IMR-90 (cell line): ENCODE results near the gene CRIM1. TPM values are rescaled to one million over a fixed set of nuclear protein-coding genes. Genes with fewer than 3 reads are reported as not detected.

Source experiments
- ATAC-seq: fragments of 200-7000 bp; cut with Tn5 transposase; 2 replicates; pipeline ENCODE4 v1.9.1; 2020; ENCODE audit warnings: low read depth, mild to moderate bottlenecking, moderate library complexity
- BruUV-seq: library from RNA; stranded (reverse); fragments of 400-500 nt; replicated peaks from 2 replicates; lab custom pipeline; 2021; lab: Mats Ljungman, UMichigan
- CTCF ChIA-PET: fragments of 300-600 bp; formaldehyde crosslinking; extraction: SDS; loops from one replicate; lab custom pipeline; 2021; ENCODE audit warnings: antibody characterized with exemption; lab: Yijun Ruan, JAX
- POLR2A ChIA-PET: fragments of 300-600 bp; sonication (Branson Sonifier 250); formaldehyde crosslinking; loops from one replicate; lab custom pipeline; 2022; ENCODE audit warnings: antibody characterized with exemption; ENCODE audit not compliant: unreplicated experiment; lab: Charles Lee
- DNase-seq: peaks from one replicate; pipeline ENCODE4 v3.0.0; 2013
- H2AFZ ChIP-seq: replicated peaks from 2 replicates; pipeline ENCODE3; 2013; ENCODE audit warnings: low read length, mild to moderate bottlenecking; ENCODE audit not compliant: poor library complexity
- H2AK5ac ChIP-seq: 2 replicates; pipeline ENCODE4 v1.6.1; 2013; ENCODE audit warnings: low read depth, low read length, inconsistent platforms
- H2AK9ac ChIP-seq: replicated peaks from 2 replicates; pipeline ENCODE3; 2013; ENCODE audit warnings: mild to moderate bottlenecking, low read depth, low read length, moderate library complexity; ENCODE audit not compliant: poor library complexity
- H2BK120ac ChIP-seq: 2 replicates; pipeline ENCODE4 v1.6.1; 2013; ENCODE audit warnings: low read depth, low read length, inconsistent platforms
- H2BK15ac ChIP-seq: 3 replicates; pipeline ENCODE4 v1.6.1; 2013; ENCODE audit warnings: low read depth, low read length, inconsistent platforms
- H2BK20ac ChIP-seq: 2 replicates; pipeline ENCODE4 v1.6.1; 2013; ENCODE audit warnings: low read depth, mild to moderate bottlenecking, inconsistent platforms, low read length, moderate library complexity
- H2BK5ac ChIP-seq: 2 replicates; pipeline ENCODE4 v1.6.1; 2013; ENCODE audit warnings: mild to moderate bottlenecking, low read depth, low read length, inconsistent platforms; ENCODE audit not compliant: poor library complexity, severe bottlenecking
- H3K14ac ChIP-seq: replicated peaks from 2 replicates; pipeline ENCODE4 v1.6.1; 2013; ENCODE audit warnings: low read depth, low read length, inconsistent platforms
- H3K18ac ChIP-seq: 2 replicates; pipeline ENCODE4 v1.6.1; 2013; ENCODE audit warnings: low read depth, low read length, control low read depth
- H3K23ac ChIP-seq: 2 replicates; pipeline ENCODE4 v1.6.1; 2013; ENCODE audit warnings: low read depth, low read length, inconsistent platforms
- H3K27ac ChIP-seq: 2 replicates; pipeline ENCODE4 v1.5.1; 2013; ENCODE audit warnings: mild to moderate bottlenecking, control low read depth, low read length; ENCODE audit not compliant: insufficient read depth
- H3K27me3 ChIP-seq: 2 replicates; pipeline ENCODE4 v1.6.1; 2013; ENCODE audit warnings: low read length; ENCODE audit not compliant: control insufficient read depth, insufficient read depth
- H3K36me3 ChIP-seq: 2 replicates; pipeline ENCODE4 v1.6.1; 2013; ENCODE audit warnings: low read length, mixed read lengths; ENCODE audit not compliant: control insufficient read depth, insufficient read depth
- H3K4ac ChIP-seq: 2 replicates; pipeline ENCODE4 v1.6.1; 2013; ENCODE audit warnings: low read depth, low read length, inconsistent platforms
- H3K4me1 ChIP-seq: 2 replicates; pipeline ENCODE4 v1.6.1; 2013; ENCODE audit warnings: low read length, mixed read lengths; ENCODE audit not compliant: control insufficient read depth, insufficient read depth
- H3K4me2 ChIP-seq: 2 replicates; pipeline ENCODE4 v1.6.1; 2013; ENCODE audit warnings: low read depth, mild to moderate bottlenecking, control low read depth, low read length, moderate library complexity
- H3K4me3 ChIP-seq: 2 replicates; pipeline ENCODE4 v1.5.1; 2013; ENCODE audit warnings: low read depth, mild to moderate bottlenecking, control low read depth, low read length, moderate library complexity; ENCODE audit not compliant: insufficient read depth
- H3K56ac ChIP-seq: 2 replicates; pipeline ENCODE4 v1.6.1; 2013; ENCODE audit warnings: low read length, inconsistent platforms; ENCODE audit not compliant: insufficient read depth; ENCODE audit errors: extremely low read depth
- H3K79me1 ChIP-seq, 2 experiments: 2 replicates each; pipeline ENCODE4 v1.6.1; 2013; ENCODE audit warnings: low read length in 2 of 2, inconsistent platforms in 1 of 2, low read depth in 1 of 2
- H3K9ac ChIP-seq: 2 replicates; pipeline ENCODE4 v1.6.1; 2013; ENCODE audit warnings: low read depth, low read length, control low read depth
- H3K9me1 ChIP-seq: 2 replicates; pipeline ENCODE4 v1.6.1; 2013; ENCODE audit warnings: low read length, inconsistent platforms; ENCODE audit not compliant: insufficient read depth
- H3K9me3 ChIP-seq: 2 replicates; pipeline ENCODE4 v1.6.1; 2013; ENCODE audit warnings: low read length; ENCODE audit not compliant: control insufficient read depth, insufficient read depth
- H4K20me1 ChIP-seq: 2 replicates; pipeline ENCODE4 v1.6.1; 2013; ENCODE audit warnings: low read length, inconsistent platforms; ENCODE audit not compliant: insufficient read depth
- H4K5ac ChIP-seq: 2 replicates; pipeline ENCODE4 v1.6.1; 2013; ENCODE audit warnings: mild to moderate bottlenecking, low read depth, low read length, control low read depth
- H4K8ac ChIP-seq, 2 experiments: 2 replicates each; pipeline ENCODE4 v1.6.1; 2013; ENCODE audit warnings: low read depth in 2 of 2, low read length in 2 of 2, control low read depth in 1 of 2, inconsistent platforms in 1 of 2
- H4K91ac ChIP-seq: 2 replicates; pipeline ENCODE4 v1.6.1; 2013; ENCODE audit warnings: low read depth, low read length, inconsistent platforms; ENCODE audit not compliant: insufficient read depth
- FOS ChIP-seq: fragments of 150-350 bp; IDR thresholded peaks from 2 replicates; pipeline ENCODE4 v1.6.1; 2016; ENCODE audit warnings: low read depth, low read length
- MAFK ChIP-seq: IDR thresholded peaks from 2 replicates; pipeline ENCODE4 v1.6.1; 2012; ENCODE audit warnings: low read depth, low read length, improper control_type of control experiment
- MAZ ChIP-seq: IDR thresholded peaks from 2 replicates; pipeline ENCODE4 v1.6.1; 2012; ENCODE audit warnings: low read depth, mild to moderate bottlenecking, low read length, improper control_type of control experiment, moderate library complexity, borderline replicate concordance
- RCOR1 ChIP-seq: IDR thresholded peaks from 2 replicates; pipeline ENCODE4 v1.6.1; 2012; ENCODE audit warnings: mild to moderate bottlenecking, low read length, improper control_type of control experiment; ENCODE audit not compliant: insufficient replicate concordance
- RFX5 ChIP-seq: IDR thresholded peaks from 2 replicates; pipeline ENCODE4 v1.8.0; 2012; ENCODE audit warnings: low read depth, mild to moderate bottlenecking, low read length, moderate library complexity
- WGBS, 2 experiments: methylation state at CpG; one replicate each; pipeline versions ENCODE4 v1.1.5 to v1.1.7; 2013; ENCODE audit warnings: missing lambda C conversion rate in 2 of 2; ENCODE audit not compliant: insufficient read length in 1 of 2; ENCODE audit errors: extremely low coverage in 2 of 2; 5-methylcytosine and 5-hydroxymethylcytosine counted together
- dilution Hi-C: fragments of 300-500 bp; cut with HindIII; formaldehyde crosslinking; loops from one replicate; pipeline ENCODE4 v1.14.3; 2018; ENCODE audit warnings: low sequenced_read_pairs; ENCODE audit not compliant: unreplicated experiment
- in situ Hi-C: fragments of 300-500 bp; cut with MboI; formaldehyde crosslinking; loops from 3 replicates; pipeline ENCODE4 v1.14.3; 2019; ENCODE audit warnings: low sequenced_read_pairs, inconsistent platforms, mixed read lengths
- intact Hi-C: fragments of 100-400 bp; cut with micrococcal nuclease; formaldehyde crosslinking; loops from 2 replicates; pipeline ENCODE4 v1.10.0; 2022
- polyA plus RNA-seq, 3 experiments: library from polyadenylated mRNA; depleted of rRNA; stranded (reverse); fragments of >200 nt; gene quantifications; 2 replicates each; pipeline ENCODE4 v1.2.3, GENCODE V29; 2012; ENCODE audit warnings: low replicate concordance in 1 of 3
- total RNA-seq: library from RNA; depleted of rRNA; stranded (reverse); fragments of >200 nt; gene quantifications from 2 replicates; pipeline ENCODE4 v1.2.3, GENCODE V29; 2012

CRIM1 gene
- total and polyA plus RNA-seq, 2 of the 4 experiments (the other 2 are of a cell fraction): 285 to 490 TPM

DNA sequence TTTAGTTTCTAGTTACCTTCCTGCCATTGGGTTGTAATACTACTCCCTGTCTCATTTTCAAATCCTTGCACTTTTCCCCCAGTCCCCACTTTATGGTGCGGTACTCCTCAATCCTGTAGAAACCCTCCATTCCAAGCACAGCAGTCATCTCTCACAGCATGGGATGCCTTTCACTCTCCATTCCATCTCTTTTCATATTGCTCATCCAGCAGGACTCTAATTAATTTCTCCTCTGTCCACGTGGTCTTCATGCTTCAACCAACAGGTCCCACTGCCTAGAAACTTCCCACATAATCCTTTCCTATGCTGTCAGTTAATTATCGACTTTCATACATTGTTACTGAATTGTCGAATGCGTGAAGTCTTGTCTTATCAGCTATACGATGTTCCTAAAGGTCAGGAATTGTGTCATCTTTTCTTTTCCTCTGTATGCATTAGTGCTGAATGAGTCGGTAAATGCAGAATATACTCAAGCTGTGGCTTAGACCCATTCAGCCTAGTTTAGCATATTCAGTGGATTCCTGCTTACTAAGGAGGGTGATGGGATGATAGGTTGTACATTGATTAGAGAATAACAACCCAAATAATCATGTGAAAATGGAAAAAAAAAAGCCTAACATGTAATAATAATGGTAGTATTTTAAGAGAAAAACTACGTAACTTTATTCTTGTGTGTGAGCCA lies 89.7 kb downstream of the CRIM1 start:
- peaks cover 45% of the 10 kb centered on the region for H3K36me3 ChIP-seq
- peaks cover 58 to 82% of the 10 kb centered on the region in 2 experiments for H3K79me1 ChIP-seq
- 100% methylated on average over 1 of the region's 8 CpGs; no CpG with 5 or more reads in 1 of the 2 experiments for WGBS, 2 experiments
- no peak for TF ChIP-seq RFX5
- no peak for TF ChIP-seq FOS
- TF ChIP-seq MAFK: no peak
- TF ChIP-seq MAZ: no peak
- TF ChIP-seq RCOR1: no peak
- peak overlapping the region; percentile 55; the same call in 1 of the 2 replicates for H3K23ac ChIP-seq
- no peak overlapping the region for H3K4me2 ChIP-seq
- H2BK5ac ChIP-seq: peak overlapping the region; percentile 77
- ChIA-PET POLR2A (no interaction called here), CTCF (no interaction called here)
- H3K4me3 ChIP-seq: no peak overlapping the region
- no peak overlapping the region; the same call in 1 of the 2 replicates for H2AK5ac ChIP-seq
- H3K9me3 ChIP-seq: no peaks in the 10 kb centered on the region
- peak overlapping the region; percentile 33; the same call in 1 of the 2 replicates for H3K14ac ChIP-seq
- H3K18ac ChIP-seq: peak overlapping the region; percentile 9; the same call in 1 of the 2 replicates
- BruUV-seq: no TSS peak
- peaks cover 36% of the 10 kb centered on the region for H3K9me1 ChIP-seq
- H4K20me1 ChIP-seq: peaks cover 24% of the 10 kb centered on the region; the same call in 1 of the 2 replicates
- H3K4ac ChIP-seq: peak overlapping the region; percentile 1; the same call in 1 of the 2 replicates
- in situ Hi-C loops (no loop called here), intact Hi-C loops (no loop called here), dilution Hi-C loops (no loop called here)
- ATAC-seq (no peak), DNase-seq (no peak)
- no peak overlapping the region for H2AFZ ChIP-seq
- H3K9ac ChIP-seq: no peak overlapping the region
- no peak overlapping the region for H4K91ac ChIP-seq
- no peak overlapping the region for H3K56ac ChIP-seq
- H2AK9ac ChIP-seq: no peak overlapping the region
- H2BK15ac ChIP-seq: no peak overlapping the region
- peak overlapping the region in 1 of 2 experiments; percentile 52; a peak in 1 of 4 replicates for H4K8ac ChIP-seq
- H3K27me3 ChIP-seq: no peaks in the 10 kb centered on the region
- no peak overlapping the region; the same call in 1 of the 2 replicates for H4K5ac ChIP-seq
- no peak overlapping the region for H3K27ac ChIP-seq
- H2BK20ac ChIP-seq: no peak overlapping the region; the same call in 1 of the 2 replicates
- peaks cover 25% of the 10 kb centered on the region for H3K4me1 ChIP-seq
- no peak overlapping the region for H2BK120ac ChIP-seq
